Keratinocyte (primary cell): ENCODE measurements around the gene OLFML2A. TPM values are rescaled to one million over a fixed set of nuclear protein-coding genes. Genes with fewer than 3 reads are reported as not detected.
A peak's percentile ranks its signal among the peaks of the same experiment; 100 is the strongest.
"Not testable (repeated sequence)": the region's sequence is repeated elsewhere in the genome, so short reads cannot be mapped to it uniquely, and the experiment has no call there.

Source experiments
- DNase-seq: peaks from one replicate; pipeline ENCODE4 v3.0.0-alpha.2; 2011; ENCODE audit warnings: low read depth, missing footprints, low spot score
- FAIRE-seq: peaks from 2 replicates; lab custom pipeline; 2011; peaks lifted over from hg19 to GRCh38; lab: Jason Lieb, UNC
- H2AFZ ChIP-seq: 2 replicates; pipeline ENCODE4 v1.6.0; 2012; ENCODE audit warnings: low read length, control low read depth, inconsistent platforms; ENCODE audit not compliant: control insufficient read depth
- H3K27ac ChIP-seq: 2 replicates; pipeline ENCODE4 v1.5.1; 2011; ENCODE audit warnings: low read length; ENCODE audit not compliant: control insufficient read depth, insufficient read depth
- H3K27me3 ChIP-seq: 3 replicates; pipeline ENCODE4 v1.6.0; 2011; ENCODE audit warnings: low read length; ENCODE audit not compliant: control insufficient read depth, insufficient read depth; ENCODE audit errors: extremely low read depth
- H3K36me3 ChIP-seq, 2 experiments: 2 replicates in 1 of 2; 3 replicates in 1 of 2; pipeline ENCODE4 v1.5.1; 2011; ENCODE audit warnings: low read length in 2 of 2, mild to moderate bottlenecking in 1 of 2; ENCODE audit not compliant: control insufficient read depth in 2 of 2, insufficient read depth in 2 of 2; ENCODE audit errors: extremely low read depth in 1 of 2
- H3K4me1 ChIP-seq: 3 replicates; pipeline ENCODE4 v1.5.1; 2011; ENCODE audit warnings: low read length; ENCODE audit not compliant: control insufficient read depth, insufficient read depth; ENCODE audit errors: extremely low read depth
- H3K4me2 ChIP-seq: 3 replicates; pipeline ENCODE4 v1.6.0; 2011; ENCODE audit warnings: low read depth, low read length; ENCODE audit not compliant: control insufficient read depth, insufficient read depth; ENCODE audit errors: extremely low read depth
- H3K4me3 ChIP-seq, 3 experiments: fragments of 200-600 bp in 1 of 3; sonication (generic) in 1 of 3; 2 replicates in 2 of 3; 3 replicates in 1 of 3; pipeline ENCODE4 v1.5.1; 2011 to 2016; ENCODE audit warnings: low read length in 3 of 3, mild to moderate bottlenecking in 3 of 3, control low read depth in 2 of 3, inconsistent platforms in 1 of 3, low read depth in 1 of 3, mixed read lengths in 1 of 3, mixed run types in 1 of 3, moderate library complexity in 1 of 3; ENCODE audit not compliant: control insufficient read depth in 2 of 3, insufficient read depth in 2 of 3; ENCODE audit errors: extremely low read depth in 1 of 3
- H3K79me2 ChIP-seq: 2 replicates; pipeline ENCODE4 v1.6.0; 2012; ENCODE audit warnings: low read length; ENCODE audit not compliant: control insufficient read depth, insufficient read depth
- H3K9ac ChIP-seq: 3 replicates; pipeline ENCODE4 v1.6.0; 2011; ENCODE audit warnings: low read length; ENCODE audit not compliant: control insufficient read depth, insufficient read depth; ENCODE audit errors: extremely low read depth
- H3K9me1 ChIP-seq: 3 replicates; pipeline ENCODE4 v1.6.0; 2011; ENCODE audit warnings: low read length; ENCODE audit not compliant: control insufficient read depth, insufficient read depth; ENCODE audit errors: extremely low read depth
- H3K9me3 ChIP-seq: 2 replicates; pipeline ENCODE4 v1.5.1; 2012; ENCODE audit warnings: low read depth, low read length; ENCODE audit not compliant: control insufficient read depth
- H4K20me1 ChIP-seq: 3 replicates; pipeline ENCODE4 v1.6.0; 2011; ENCODE audit warnings: low read length; ENCODE audit not compliant: control insufficient read depth, insufficient read depth; ENCODE audit errors: extremely low read depth
- CTCF ChIP-seq, 3 experiments: IDR thresholded peaks in 1 of 3; conservative IDR thresholded peaks in 1 of 3; optimal IDR thresholded peaks in 1 of 3; 2 replicates in 2 of 3; 3 replicates in 1 of 3; pipeline versions ENCODE3 to v1.5.1; 2011; ENCODE audit warnings: low read length in 3 of 3, mild to moderate bottlenecking in 3 of 3, moderate library complexity in 2 of 3, control low read depth in 1 of 3, inconsistent platforms in 1 of 3; ENCODE audit not compliant: insufficient read depth in 2 of 3; ENCODE audit errors: extremely low read depth in 1 of 3
- EZH2 ChIP-seq: IDR thresholded peaks from one replicate; pipeline ENCODE4 v1.6.1; 2012; ENCODE audit warnings: inconsistent platforms, mild to moderate bottlenecking, low read length, moderate library complexity
- dilution Hi-C: fragments of 300-500 bp; cut with MboI; formaldehyde crosslinking; loops from one replicate; pipeline ENCODE4 v1.7.0; 2020; ENCODE audit warnings: low sequenced_read_pairs; ENCODE audit not compliant: extremely low pct_ligation_motif_present
- polyA plus RNA-seq, 5 experiments: library from polyadenylated mRNA; depleted of rRNA in 3 of 5; stranded (reverse) in 3 of 5; stranded (forward) in 1 of 5; unstranded in 1 of 5; fragments of >200 nt; gene quantifications; 1 replicate in 1 of 5; 2 replicates in 3 of 5; 3 replicates in 1 of 5; pipeline versions ENCODE4 v1.2.1 to v1.2.3, GENCODE V29; 2011 to 2012; ENCODE audit warnings: missing spikeins in 2 of 5, low read depth in 1 of 5, low replicate concordance in 1 of 5

OLFML2A gene
- polyA plus RNA-seq, 1 donor (not counting 4 experiments of a cell fraction or from before 2014, with no cell fraction given) = 1.1 TPM

GRCh38 chr9:124771867-124772679 lies 4.9 kb upstream of the OLFML2A start:
- Histone ChIP-seq H3K27ac (peak overlapping the region; percentile 86), H3K9ac (peak overlapping the region; percentile 76), H3K36me3 (no peaks in the 10 kb centered on the region), H3K9me3 (no peaks in the 10 kb centered on the region), H4K20me1 (no peaks in the 10 kb centered on the region), H3K4me1 (peaks cover 9% of the 10 kb centered on the region), H3K27me3 (peaks cover 9% of the 10 kb centered on the region), H2AFZ (peak overlapping the region; percentile 89), H3K4me3 (peak overlapping the region; percentile 77 to 82 (median 79)), H3K4me2 (peak overlapping the region; percentile 69), H3K9me1 (no peaks in the 10 kb centered on the region), H3K79me2 (peaks cover 1% of the 10 kb centered on the region)
- dilution Hi-C loops = no loop called here
- no peak for FAIRE-seq
- no peak for DNase-seq
- TF ChIP-seq EZH2 = no peak
- TF ChIP-seq CTCF (optimal IDR thresholded peaks at IDR 0.05 in 1 of 3, IDR thresholded peaks at IDR 0.05 in 1 of 3, conservative IDR thresholded peaks at IDR 0.05 in 1 of 3; ENCODE audit: extremely low read depth in 1 of 3, insufficient read depth in 2 of 3, low read length in 3 of 3) = peak; percentile 68 to 94 (median 88)

- H4K20me1 ChIP-seq, H3K9ac ChIP-seq, H3K9me3 ChIP-seq, DNase-seq, H3K36me3 ChIP-seq, H3K4me2 ChIP-seq, H2AFZ ChIP-seq, H3K79me2 ChIP-seq, dilution Hi-C loops, FAIRE-seq, H3K9me1 ChIP-seq, H3K4me3 ChIP-seq, H3K27ac ChIP-seq, H3K4me1 ChIP-seq: not testable (repeated sequence)
- peaks cover 15% of the 10 kb centered on the region for H3K27me3 ChIP-seq
These were observed 4.1 kb upstream of the OLFML2A start for GRCh38 chr9:124772877-124773276.
